Measurements from ENCODE around the gene ELF1. TPM values are rescaled to one million over a fixed set of nuclear protein-coding genes. Genes with fewer than 3 reads are reported as not detected.

Gene ELF1
- total RNA-seq, 3 donors from 2014 or later = 80.2 to 111 (median 96.8) TPM

GRCh38 chr13:41056194-41056593, 37.1 kb upstream of the ELF1 start:
- Histone ChIP-seq H3K9me3 (no peaks in the 10 kb centered on the region), H3K4me1 (ENCODE audit: low read depth) (peaks cover 62% of the 10 kb centered on the region), H3K36me3 (ENCODE audit: low read depth) (no peaks in the 10 kb centered on the region), H3K4me3 (no peak overlapping the region)
- TF ChIP-seq CTCF (IDR thresholded peaks at IDR 0.05) = no peak
- intact Hi-C loops (cut with DNase I, micrococcal nuclease) = loop anchor here (5.0 to 10.0 kb wide), 2 partner anchors 39 to 131 kb away; partner anchors contain the start of gene ELF1 (in 1 of the 2)
- no peak for DNase-seq
- ATAC-seq = no peak

- intact Hi-C loops (cut with DNase I, micrococcal nuclease) = loop anchor here (5.0 to 10.0 kb wide), 2 partner anchors 38 to 130 kb away; partner anchors contain the start of gene ELF1 (in 1 of the 2)
- TF ChIP-seq CTCF (IDR thresholded peaks at IDR 0.05) = no peak
- ATAC-seq (peak; percentile 15), DNase-seq (no peak)
- Histone ChIP-seq H3K9me3 (no peaks in the 10 kb centered on the region), H3K4me1 (ENCODE audit: low read depth) (peaks cover 62% of the 10 kb centered on the region), H3K36me3 (ENCODE audit: low read depth) (no peaks in the 10 kb centered on the region), H3K4me3 (no peak overlapping the region)
Observed at GRCh38 chr13:41054919-41055619, 36.0 kb upstream of the ELF1 start.

GRCh38 chr13:41054212-41054877, 35.2 kb upstream of the ELF1 start:
- Histone ChIP-seq H3K36me3 (ENCODE audit: low read depth) (no peaks in the 10 kb centered on the region), H3K9me3 (no peaks in the 10 kb centered on the region), H3K4me1 (ENCODE audit: low read depth) (peaks cover 61% of the 10 kb centered on the region), H3K4me3 (no peak overlapping the region)
- intact Hi-C loops (cut with DNase I, micrococcal nuclease) = loop anchor here (10.0 kb wide), 1 partner anchor 130 kb away; no protein-coding TSS in a partner anchor
- peak in 1 of 3 donors; percentile 87 for DNase-seq
- ATAC-seq = peak; percentile 86
- TF ChIP-seq CTCF (IDR thresholded peaks at IDR 0.05) = no peak

GRCh38 chr13:41053384-41053826, 34.3 kb upstream of the ELF1 start:
- peak; percentile 52 for ATAC-seq

GRCh38 chr13:41052441-41052840, 33.3 kb upstream of the ELF1 start:
- no peak for DNase-seq
- ATAC-seq = peak; percentile 17
- intact Hi-C loops (cut with DNase I, micrococcal nuclease) = loop anchor here (10.0 kb wide), 1 partner anchor 128 kb away; no protein-coding TSS in a partner anchor
- peaks cover 46% of the 10 kb centered on the region for H3K4me1 ChIP-seq (ENCODE audit: low read depth)
- H3K9me3 ChIP-seq = peaks cover 4% of the 10 kb centered on the region
- no peaks in the 10 kb centered on the region for H3K36me3 ChIP-seq (ENCODE audit: low read depth)
- TF ChIP-seq CTCF (IDR thresholded peaks at IDR 0.05) = no peak
- H3K4me3 ChIP-seq = no peak overlapping the region

More at GRCh38 chr13:41053384-41053826, 34.3 kb upstream of the ELF1 start:
- no peak for TF ChIP-seq CTCF (IDR thresholded peaks at IDR 0.05)
- Histone ChIP-seq H3K9me3 (no peaks in the 10 kb centered on the region), H3K36me3 (ENCODE audit: low read depth) (no peaks in the 10 kb centered on the region), H3K4me1 (ENCODE audit: low read depth) (peaks cover 52% of the 10 kb centered on the region), H3K4me3 (no peak overlapping the region)
- no peak for DNase-seq
- intact Hi-C loops (cut with DNase I, micrococcal nuclease) = loop anchor here (10.0 kb wide), 1 partner anchor 129 kb away; no protein-coding TSS in a partner anchor
